Stimulated activated CD4-positive, alpha-beta T cell treated with anti-CD3 and anti-CD28 coated beads, Interleukin-12 subunit alpha, Interleukin-12 subunit beta, amount 100 ng/mL, for 4 hours (primary cell): Measurements from ENCODE around the gene SPPL2A.
"Not testable (repeated sequence)": the region's sequence is repeated elsewhere in the genome, so short reads cannot be mapped to it uniquely, and the experiment has no call there.

Experiments
- DNase-seq: peaks from one replicate; pipeline ENCODE4 v3.0.0-alpha.2; 2020

The SPPL2A gene

GRCh38 chr15:50767332-50767861 is 1.9 kb upstream of the SPPL2A start:
- no peak for DNase-seq

- no peak for DNase-seq
These were observed 878 bp downstream of the SPPL2A start for GRCh38 chr15:50764461-50765194.

GRCh38 chr15:50758712-50759205 is 6.7 kb downstream of the SPPL2A start:
- no peak for DNase-seq

- no peak for DNase-seq
These were observed 12.0 kb downstream of the SPPL2A start for GRCh38 chr15:50753463-50753862.

GRCh38 chr15:50751394-50751793 is 14.1 kb downstream of the SPPL2A start:
- no peak for DNase-seq

GRCh38 chr15:50750227-50750705 is 15.2 kb downstream of the SPPL2A start:
- DNase-seq: no peak

GRCh38 chr15:50747523-50747922 is 18.0 kb downstream of the SPPL2A start:
- no peak for DNase-seq

- DNase-seq: no peak
These were observed 20.9 kb downstream of the SPPL2A start for GRCh38 chr15:50744601-50745000.

GRCh38 chr15:50740955-50741354 is 24.6 kb downstream of the SPPL2A start:
- DNase-seq: no peak

- DNase-seq: no peak
These were observed 28.7 kb downstream of the SPPL2A start for GRCh38 chr15:50736823-50737222.

GRCh38 chr15:50735156-50735555 is 30.4 kb downstream of the SPPL2A start:
- DNase-seq: no peak

- no peak for DNase-seq
These were observed 39.2 kb downstream of the SPPL2A start for GRCh38 chr15:50726315-50726714.

GRCh38 chr15:50718700-50719125 is 46.8 kb downstream of the SPPL2A start:
- DNase-seq: no peak

GRCh38 chr15:50712018-50712417 is 53.5 kb downstream of the SPPL2A start:
- DNase-seq: no peak

- no peak for DNase-seq
These were observed 54.9 kb downstream of the SPPL2A start for GRCh38 chr15:50710585-50710984.

- DNase-seq: no peak
These were observed 57.6 kb downstream of the SPPL2A start for GRCh38 chr15:50707878-50708427.

GRCh38 chr15:50702762-50703334 is 62.7 kb downstream of the SPPL2A start:
- no peak for DNase-seq

- no peak for DNase-seq
These were observed 67.4 kb downstream of the SPPL2A start for GRCh38 chr15:50698101-50698500.

- no peak for DNase-seq
These were observed 68.3 kb downstream of the SPPL2A start for GRCh38 chr15:50697109-50697797.

GRCh38 chr15:50694634-50695165 is 70.8 kb downstream of the SPPL2A start:
- not testable (repeated sequence) for DNase-seq

- no peak for DNase-seq
These were observed 78.1 kb downstream of the SPPL2A start for GRCh38 chr15:50687302-50687902.
